Hippocampal formation (tissue), 2 donors: ENCODE results near the gene MRPL58.
A peak's percentile ranks its signal among the peaks of the same experiment; 100 is the strongest.
"Not testable (repeated sequence)": the region's sequence is repeated elsewhere in the genome, so short reads cannot be mapped to it uniquely, and the experiment has no call there.

Source experiments
- DNase-seq, 2 donors: peaks; one replicate each; lab custom pipeline; 2025; lab: John Stamatoyannopoulos, UW

MRPL58 gene

DNA sequence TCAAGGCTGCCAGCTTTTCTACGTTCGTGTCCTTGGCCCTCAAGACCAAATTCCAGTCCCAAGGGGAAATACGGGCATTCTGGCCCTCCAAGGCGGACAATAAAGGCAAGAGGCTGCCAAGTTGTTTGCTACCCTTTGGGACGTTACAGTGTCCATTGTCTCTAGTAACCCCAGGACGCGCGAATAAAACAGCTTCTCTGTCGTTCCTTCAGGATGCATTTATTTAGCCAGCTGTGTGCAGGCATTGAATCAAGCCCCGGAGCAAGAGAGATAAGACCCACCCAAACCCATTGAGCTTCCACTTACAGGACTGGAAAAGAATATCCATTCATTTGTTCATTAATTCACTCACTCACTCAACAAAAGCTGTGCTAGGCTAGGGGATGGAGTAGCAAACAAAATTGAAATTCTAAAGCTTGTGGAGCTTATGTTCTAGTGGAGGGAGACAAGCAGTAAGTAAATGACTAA is 656 bp downstream of the MRPL58 start:
- DNase-seq, result no peak

DNA sequence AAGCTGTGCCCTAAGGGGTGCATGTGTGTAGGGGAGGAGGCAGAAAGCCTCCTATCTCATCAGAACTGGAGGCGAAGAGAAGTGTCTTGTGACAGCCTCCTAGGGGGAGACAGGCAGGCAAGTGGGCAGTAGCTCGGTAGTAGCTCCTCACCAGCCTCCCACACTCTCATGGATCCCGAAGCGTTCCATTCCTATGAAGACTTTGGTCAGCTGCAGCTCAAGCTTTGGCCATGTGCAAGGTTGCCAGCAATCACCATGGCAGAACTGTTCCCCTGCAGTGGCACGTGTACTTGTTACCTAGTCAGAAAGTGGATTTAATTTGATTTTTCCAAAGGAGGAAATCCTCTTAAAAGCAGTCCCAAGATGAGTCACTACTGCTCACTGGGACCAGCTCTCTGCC is 6.7 kb downstream of the MRPL58 start:
- peak in 1 of 2 donors; percentile 10 for DNase-seq

DNA sequence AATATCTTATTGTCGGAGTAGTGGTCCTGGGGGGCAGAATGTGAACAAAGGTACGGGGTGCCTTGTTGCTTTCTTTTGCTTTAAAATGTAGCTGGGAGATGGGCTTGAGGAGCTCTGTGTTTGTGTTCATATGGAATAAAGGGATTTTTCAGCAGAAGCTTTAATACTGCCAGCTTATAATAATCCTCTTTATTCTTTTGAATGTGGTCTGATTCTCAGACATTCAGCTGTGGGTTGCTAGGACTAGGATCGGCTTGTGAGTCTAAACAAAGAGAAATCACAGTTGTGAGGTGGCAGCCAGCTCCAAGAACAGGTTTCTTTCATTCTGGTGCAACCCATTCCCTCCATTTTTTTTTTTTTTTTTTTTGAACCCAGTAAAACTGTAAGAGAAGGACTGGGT is 7.2 kb downstream of the MRPL58 start:
- DNase-seq, result peak; percentile 19 to 44

DNA sequence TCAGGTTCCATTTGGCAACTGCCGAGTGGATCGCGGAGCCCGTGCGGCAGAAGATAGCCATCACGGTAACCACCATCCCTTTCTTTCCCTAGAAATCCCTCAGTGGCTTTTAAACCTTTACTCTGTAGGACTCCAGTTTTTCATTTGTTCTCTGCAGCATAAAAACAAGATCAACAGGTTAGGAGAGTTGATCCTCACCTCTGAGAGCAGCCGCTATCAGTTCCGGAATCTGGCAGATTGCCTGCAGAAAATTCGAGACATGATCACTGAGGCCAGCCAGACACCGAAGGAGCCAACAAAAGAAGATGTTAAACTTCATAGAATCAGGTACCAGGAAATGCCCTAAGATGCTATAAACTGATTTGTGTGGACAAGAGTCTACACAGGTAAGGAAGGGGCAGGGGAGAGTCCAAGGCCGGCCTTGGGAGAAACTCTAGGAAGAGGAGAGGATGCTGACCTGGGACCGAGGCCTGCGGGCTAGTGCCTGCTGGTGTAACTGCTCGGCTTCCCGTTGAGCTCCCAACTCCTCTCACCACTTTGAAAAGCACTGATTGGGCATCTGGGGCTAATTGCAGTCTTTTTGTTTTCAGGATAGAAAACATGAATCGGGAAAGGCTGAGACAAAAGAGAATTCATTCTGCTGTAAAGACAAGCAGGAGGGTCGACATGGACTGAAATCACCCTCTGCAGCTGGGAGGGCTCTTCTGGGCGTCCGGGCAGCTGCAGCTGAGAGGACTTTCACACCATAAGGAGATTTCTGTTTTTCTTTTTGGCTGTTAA is 8.1 kb downstream of the MRPL58 start:
- peak; percentile 43 to 48 for DNase-seq

DNA sequence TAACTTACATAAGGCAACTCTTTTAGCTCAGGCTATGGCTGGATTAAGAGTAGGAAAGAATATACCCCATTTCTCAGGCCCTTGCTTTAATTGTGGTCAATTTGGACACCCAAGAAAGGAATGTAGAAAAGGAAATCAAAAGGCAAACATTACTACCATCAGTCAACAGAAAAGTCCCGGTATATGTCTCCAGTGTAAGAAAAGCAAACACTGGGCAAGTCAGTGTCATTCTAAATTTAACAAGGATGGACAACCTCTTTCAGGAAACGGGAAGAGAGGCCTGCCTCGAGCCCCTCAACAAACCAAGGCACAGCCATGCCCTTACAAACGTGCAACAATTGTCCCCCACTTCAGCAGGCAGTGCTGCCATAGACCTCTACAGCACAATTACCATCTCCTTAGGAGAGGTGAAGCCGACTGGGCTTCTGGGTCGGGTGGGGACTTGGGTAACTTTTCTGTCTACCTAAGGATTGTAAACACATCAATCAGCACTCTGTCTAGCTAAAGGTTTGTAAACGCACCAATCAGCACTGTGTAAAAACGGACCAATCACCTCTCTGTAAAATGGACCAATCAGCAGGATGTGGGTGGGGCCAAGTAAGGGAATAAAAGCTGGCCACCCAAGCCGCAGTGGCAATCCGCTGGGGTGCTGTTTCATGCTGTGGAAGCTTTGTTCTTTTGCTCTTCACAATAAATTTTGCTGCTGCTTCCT is 12.4 kb downstream of the MRPL58 start:
- no peak for DNase-seq

DNA sequence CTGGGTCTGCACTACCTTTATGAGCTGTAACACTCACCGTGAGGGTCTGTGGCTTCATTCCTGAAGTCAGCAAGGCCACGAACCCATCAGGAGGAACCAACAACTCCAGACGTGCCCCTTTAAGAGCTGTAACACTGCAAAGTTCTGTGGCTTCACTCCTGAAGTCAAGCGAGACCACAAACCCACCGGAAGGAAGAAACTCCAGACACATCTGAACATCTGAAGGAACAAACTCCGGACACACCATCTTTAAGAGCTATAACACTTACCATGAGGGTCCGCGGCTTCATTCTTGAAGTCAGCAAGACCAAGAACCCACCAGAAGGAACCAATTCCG is 12.9 kb downstream of the MRPL58 start:
- not testable (repeated sequence) for DNase-seq

DNA sequence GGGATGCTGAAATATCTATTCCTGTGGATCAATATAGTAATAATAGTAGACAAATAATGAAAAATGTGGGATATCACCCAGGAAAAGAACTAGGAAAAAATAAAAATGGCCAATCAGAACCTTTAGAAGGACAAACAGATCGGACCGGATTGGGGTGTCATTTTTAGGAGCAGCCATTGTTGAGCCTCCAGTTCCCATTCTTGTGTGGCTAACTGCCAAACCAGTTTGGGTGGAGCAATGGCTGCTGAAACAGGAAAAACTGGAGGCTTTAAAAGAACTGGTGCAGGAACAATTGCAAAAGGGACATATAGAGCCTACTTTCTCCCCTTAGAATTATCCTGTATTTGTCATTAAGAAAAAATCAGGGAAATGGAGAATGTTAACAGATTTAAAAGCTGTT is 14.2 kb downstream of the MRPL58 start:
- DNase-seq, result not testable (repeated sequence)

DNA sequence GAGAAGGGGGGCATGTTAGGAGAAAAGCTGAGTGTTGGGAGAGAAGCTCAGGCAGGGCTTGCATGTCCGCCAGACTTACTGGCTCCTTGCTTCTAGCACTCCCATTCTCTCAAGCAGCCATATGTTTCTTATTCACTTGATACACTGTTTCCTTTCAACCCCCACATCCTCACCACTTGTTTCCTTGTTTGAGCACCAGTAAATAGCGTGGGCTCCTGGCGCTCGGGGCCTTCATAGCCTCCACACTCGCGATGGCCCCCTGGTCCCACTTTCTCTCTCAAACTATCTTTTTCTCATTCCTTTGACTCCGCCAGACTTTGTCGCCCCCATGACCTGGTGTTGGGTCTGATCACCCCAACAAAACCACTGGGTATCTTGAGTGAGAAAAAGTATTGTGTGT is 17.7 kb downstream of the MRPL58 start:
- no peak for DNase-seq

DNA sequence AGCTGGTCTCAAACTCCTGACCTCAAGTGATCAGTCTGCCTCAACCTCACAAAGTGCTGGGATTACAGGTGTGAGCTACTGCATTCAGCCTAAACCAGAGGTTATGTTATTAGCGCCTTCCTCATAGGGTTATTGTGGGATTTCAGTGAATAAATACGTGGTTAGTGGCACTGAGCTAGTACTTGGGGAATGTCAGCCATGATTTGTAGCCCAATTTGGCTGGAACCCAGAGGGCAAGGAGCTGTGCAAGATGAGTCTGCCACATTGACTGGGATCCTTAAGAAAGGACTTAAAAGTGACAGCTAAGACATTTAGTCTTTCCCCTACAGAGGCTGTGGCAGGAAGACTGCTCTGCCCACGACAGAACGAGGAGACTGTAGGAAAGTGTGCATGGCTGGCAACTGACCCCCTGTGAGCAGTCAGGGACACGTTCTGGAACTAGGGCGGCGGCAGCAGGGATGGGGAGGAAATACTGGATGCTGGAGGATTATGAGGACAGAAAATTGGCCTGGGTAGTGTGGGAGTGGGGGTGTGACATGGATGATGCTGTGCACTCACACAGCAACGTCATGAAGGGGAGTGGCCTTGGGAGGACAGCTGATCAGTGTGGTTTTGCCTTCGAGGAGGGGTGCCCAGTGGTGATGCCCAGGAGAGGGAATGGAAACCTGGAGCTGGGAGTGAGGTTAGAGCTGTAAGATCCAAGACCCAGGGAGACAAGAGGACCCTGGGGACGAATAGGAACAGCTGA is 19.7 kb downstream of the MRPL58 start:
- peak; percentile 77 to 91 for DNase-seq

DNA sequence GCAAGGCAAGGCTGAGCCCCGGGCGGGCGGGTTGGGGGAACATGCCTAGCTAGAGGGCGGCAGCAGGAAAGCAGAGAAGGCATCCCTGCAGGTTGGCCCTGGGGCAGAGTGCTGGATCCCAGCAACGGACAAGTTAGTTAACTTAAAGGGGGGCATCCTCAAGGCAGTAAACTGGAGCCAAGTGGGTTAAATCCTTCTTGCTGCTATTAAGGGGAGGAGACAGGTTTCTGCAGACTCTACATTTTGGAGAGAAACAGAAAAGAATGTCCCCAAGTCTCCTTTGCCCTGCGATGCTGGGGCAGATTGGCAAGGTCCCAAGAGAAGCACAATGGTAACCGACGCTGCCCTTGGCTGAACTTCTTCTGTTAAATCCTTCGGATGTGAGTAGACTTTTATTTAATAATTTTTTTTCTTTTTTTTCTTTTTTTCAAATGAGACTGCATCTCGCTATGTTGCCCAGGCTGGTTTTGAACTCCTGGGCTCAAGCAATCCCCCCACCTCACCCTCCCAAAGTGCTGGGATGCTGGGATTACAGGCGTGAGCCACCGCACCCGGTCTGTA is 20.3 kb downstream of the MRPL58 start:
- DNase-seq, result peak in 1 of 2 donors; percentile 81

DNA sequence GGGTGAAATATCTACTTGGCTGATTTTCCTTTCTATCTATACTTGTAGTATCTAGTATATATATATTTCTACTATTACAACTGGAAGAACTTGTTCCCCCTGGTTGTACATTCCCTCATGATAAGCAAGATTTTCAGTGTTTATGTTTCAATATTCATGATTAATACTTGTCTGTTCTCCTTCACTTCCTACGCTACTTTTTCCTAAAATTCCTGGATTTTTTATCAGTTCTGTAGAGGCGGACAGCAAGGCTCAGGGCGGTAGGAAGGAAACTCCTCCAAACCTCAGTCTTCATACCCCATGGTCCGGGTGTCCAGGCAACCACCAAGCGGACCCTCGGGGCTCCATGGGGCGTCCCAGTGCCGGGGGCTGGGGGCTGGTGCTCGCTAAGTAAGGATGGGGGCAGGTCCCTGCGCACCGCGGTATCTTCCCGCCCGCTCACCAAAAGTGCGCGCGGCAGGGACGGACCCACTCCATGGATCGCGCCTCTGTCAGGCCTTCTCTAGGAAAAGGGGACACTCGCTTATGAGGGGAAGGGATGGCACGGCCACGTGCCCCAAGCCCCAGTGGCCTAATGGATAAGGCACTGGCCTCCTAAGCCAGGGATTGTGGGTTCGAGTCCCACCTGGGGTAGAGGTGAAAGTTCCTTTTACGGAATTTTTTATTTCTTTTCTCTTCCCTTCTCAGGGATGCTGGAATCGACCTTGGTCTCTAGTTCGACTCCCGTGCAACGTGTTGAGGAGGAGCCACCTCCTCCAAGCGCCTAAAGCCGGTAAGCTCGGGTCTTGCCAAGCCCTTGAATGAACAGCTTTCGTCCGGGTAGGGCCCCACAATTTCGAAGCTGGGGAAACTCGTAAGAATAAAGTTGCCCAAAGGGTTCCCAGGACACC is 21.1 kb downstream of the MRPL58 start:
- peak; percentile 75 to 85 for DNase-seq

DNA sequence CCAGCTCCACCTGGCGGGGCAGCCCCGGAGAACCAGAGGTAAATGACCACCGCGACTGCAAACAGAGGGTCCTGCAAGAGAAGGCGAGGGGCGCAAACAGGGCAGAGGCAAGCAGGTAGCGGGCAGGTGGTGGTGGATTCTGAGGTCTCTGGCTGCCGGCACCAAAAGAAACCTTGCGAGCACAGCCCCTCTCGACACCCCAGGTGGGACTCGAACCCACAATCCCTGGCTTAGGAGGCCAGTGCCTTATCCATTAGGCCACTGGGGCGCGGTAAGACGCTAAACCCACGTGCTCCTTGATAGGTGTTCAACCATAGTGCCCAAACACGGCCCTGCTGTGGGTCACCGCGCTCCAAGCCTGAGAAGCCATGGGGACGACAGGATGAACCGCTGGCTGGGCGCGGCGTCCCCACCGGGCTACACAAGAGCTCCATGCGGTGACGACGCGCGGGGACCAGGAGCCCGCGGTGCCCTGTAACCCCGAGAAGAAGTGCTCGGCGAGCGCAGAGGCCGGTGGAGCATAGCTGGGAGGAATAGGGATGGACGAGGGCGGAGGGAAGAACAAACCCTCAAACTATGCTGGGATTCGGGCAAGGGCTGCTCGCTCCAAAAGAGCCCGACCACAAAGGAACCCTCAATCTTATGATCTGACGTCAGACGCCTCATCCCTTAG is 21.9 kb downstream of the MRPL58 start:
- DNase-seq, result peak; percentile 68 to 69

DNA sequence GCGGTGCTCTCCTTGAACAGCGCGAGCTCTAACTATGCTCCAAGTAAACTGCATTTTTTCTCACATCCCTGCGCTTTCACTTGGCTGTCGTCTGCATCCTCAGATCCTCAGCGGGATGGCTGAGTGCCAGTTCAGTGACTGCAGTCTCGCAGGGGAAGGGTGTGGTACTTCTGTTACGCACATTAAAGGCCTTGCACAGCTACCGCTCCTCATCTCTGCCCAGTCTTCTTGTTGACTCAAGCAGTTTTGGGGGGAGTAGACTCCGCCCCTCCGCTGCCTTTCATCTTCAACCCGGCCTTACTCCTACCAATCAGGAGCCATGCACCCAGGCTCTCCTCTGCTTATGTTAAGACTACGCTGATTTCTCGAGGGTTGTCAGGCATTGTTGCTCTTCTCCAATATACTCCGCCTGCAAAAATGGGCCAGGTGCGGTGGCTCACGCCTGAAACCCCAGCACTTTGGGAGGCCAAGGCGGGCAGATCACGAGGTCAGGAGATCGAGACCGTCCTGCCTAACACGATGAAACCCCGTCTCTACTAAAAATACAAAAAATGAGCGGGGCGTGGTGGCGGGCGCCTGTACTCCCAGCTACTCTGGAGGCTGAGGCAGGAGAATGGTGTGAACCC is 24.3 kb downstream of the MRPL58 start:
- DNase-seq, result peak; percentile 17 to 26

DNA sequence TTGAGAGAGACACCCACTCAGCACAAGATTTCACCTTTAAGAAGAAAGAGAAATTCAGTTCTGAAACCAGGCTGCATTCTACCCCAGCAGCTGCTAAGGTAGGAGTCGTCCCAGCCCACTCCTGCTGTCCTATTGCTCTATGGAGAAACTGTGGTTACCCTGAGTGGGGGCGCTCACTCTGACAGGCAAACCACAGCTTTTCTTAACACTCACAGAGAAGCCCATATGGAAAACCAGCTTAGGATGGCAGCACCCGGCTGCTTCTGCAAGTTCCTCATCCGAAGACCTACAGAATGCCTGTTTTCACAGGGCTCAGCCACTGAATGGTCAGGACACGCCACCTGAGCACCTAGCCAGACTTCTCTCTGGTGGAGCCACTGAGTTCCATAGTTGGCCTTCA is 26.8 kb downstream of the MRPL58 start:
- no peak for DNase-seq

DNA sequence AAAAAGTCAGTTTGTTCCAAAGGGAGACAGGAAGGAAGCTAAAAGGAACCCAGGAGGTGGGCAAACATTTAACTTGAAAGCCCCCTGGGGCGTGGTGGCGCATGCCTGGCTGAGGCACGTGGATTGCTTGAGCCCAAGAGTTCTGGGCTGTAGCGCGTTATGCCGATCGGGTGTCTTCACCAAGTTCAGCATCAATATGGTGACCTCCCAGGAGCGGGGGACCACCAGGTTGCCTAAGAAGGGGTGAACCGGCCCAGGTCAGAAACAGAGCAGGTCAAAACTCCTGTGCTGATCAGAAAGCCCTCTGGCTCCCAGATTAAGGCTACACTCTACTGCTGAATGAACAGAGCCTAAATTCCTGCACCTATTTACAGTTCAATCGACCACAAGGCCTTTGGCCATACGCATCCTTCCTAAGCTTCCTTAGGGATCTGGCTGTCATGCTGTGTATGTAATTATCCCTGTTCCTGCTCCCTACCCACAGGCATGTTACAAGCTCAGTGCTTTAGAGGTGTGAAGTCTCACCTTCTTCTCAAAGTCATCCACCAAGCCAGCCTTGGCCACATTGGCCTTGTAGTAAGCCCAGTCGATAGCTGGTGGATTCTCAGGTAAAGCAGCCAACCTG is 29.3 kb downstream of the MRPL58 start:
- no peak for DNase-seq

DNA sequence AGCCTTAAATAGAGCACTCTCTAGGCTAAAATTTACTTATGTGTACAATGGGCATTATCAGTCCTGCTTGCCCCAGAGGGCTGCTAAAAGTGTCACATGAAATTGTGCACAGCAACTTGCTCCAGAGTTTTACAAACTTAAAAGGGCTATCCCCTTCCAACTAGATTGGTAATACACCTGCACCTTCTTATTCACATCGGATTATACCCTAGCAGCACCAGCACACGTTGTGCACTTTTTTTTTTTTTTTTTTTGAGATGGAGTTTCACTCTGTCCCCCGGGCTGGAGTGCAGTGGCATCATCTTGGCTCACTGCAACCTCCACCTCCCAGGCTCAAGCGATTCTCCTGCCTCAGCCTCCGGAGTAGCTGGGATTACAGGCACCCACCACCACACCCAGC is 31.3 kb downstream of the MRPL58 start:
- not testable (repeated sequence) for DNase-seq

DNA sequence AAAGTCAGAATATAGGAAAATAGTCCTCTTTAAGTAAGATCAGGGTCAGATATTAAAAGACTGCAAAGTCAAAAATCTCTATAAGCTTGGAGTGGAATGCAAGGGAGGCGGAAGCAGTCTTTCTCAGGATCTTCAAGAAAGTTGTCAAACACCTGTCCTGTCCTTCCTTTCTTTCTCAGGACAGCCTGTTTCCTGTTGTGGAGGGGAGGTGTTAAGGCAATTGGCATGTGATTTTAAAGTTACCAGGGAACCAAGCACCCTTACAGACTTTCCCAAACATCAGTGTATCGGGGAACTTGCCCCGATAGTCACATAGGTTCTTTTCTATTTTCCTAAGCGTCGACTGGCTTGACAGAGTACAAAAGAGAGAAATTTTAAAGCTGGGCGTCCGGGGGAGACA is 32.2 kb downstream of the MRPL58 start:
- DNase-seq, result no peak

DNA sequence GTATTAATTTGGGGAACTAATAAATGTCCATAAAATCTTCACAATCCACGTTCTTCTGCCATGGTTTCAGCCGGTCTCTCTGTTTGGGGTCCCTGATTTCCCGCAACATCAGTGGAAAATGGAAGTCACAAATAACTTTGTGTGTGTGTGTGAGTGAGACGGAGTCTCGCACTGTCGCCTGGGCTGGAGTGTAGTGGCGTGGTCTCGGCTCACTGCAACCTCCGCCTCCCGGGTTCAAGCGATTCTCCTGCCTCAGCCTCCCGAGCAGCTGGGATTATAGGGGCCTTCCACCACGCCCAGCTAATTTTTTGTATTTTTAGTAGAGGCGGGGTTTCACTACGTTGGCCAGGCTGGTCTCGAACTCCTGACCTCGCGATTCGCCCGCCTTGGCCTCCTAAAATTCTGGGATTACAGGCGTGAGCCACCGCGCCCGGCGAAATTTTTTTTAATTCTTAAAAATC is 33.5 kb downstream of the MRPL58 start:
- not testable (repeated sequence) for DNase-seq

DNA sequence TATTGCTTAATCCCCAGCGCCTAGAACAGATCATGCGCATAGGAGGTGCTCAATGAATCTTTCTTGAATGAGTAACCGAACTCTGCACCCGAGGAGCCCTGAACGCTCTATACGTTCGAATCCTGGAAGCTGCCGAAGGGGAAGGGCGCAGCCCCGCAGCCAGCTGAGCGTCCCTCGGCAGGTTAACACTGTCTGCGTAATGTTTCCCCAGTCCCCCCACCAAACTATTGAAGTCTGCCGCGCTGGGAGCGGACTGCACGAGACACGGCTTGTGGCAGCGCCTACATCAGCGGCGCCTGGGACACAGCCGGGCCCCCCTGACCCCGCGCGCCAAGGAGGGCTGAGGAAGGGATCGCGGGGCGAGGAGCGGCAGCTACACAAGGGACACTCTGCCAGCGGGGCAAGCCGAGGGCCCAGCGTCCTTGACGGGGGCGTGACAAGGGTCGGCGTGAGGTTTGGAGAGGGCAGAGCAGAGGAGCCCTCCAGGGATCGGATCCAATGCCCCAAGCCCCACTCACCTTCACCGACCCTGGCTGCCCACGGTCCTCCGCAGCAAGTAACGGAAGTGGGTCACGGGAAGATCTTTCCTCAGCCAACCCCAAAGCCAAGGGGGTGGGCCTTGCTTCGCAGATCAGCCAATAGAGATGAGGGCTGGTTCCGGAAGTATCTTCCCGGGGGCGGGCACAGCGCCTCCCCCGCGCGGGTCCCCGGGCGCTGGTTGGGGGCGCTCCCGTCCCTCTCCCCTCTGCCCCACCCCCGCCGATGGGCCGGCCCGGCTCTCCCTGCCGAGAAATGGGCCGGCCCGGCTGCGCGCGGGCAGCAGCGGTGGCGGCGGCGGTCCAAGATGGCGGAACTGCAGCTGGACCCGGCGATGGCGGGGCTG is 34.2 kb downstream of the MRPL58 start, which contains the start of the genes ATP5PD and KCTD2:
ATP5PD (minus strand) TSS at position 563 of the 883 bp plus-strand sequence. CDS start 4,319 bp downstream, outside the sequence.
KCTD2 (plus strand) TSS at position 819 of the 883 bp plus-strand sequence; CDS start at position 845, 26 bp downstream.
- DNase-seq, result peak; percentile 97
